Measurements from ENCODE around the gene TTC3.

TTC3 gene

GRCh38 chr21:37082375-37082774, 9.3 kb downstream of the TTC3 start:
- Histone ChIP-seq H4K91ac (ENCODE audit: low read depth, low read length, poor library complexity) (no peak overlapping the region), H3K23ac (ENCODE audit: low read depth, low read length, poor library complexity) (no peak overlapping the region)
- no CpG with 5 or more reads among the region's 1 CpG for WGBS, 2 donors (ENCODE audit: extremely low coverage in 2 of 2, insufficient read length in 2 of 2, insufficient replicate concordance in 1 of 2)

GRCh38 chr21:37082856-37083528, 9.9 kb downstream of the TTC3 start:
- Histone ChIP-seq H2BK12ac (ENCODE audit: low read length) (no peak overlapping the region), H2BK120ac (ENCODE audit: low read depth, low read length) (no peak overlapping the region), H3K14ac (ENCODE audit: low read length) (no peak overlapping the region), H3K4me1 (ENCODE audit: control insufficient read depth in 2 of 2, insufficient read depth in 1 of 2, low read depth in 1 of 2, low read length in 2 of 2) (no peaks in the 10 kb centered on the region), H3K4me2 (ENCODE audit: insufficient read depth, low read length, poor library complexity, severe bottlenecking) (no peak overlapping the region), H3K4me3 (ENCODE audit: low read length in 2 of 2) (no peak overlapping the region), H4K91ac (ENCODE audit: low read depth, low read length, poor library complexity) (no peak overlapping the region), H3K27me3 (ENCODE audit: control insufficient read depth in 3 of 3, insufficient read depth in 3 of 3, low read depth in 1 of 3, low read length in 3 of 3) (no peaks in the 10 kb centered on the region), H2AK5ac (ENCODE audit: low read depth, low read length) (no peak overlapping the region), H3K9ac (ENCODE audit: low read depth, low read length, poor library complexity) (no peak overlapping the region), H3K18ac (ENCODE audit: low read length) (no peak overlapping the region), H3K23ac (ENCODE audit: low read depth, low read length, poor library complexity) (no peak overlapping the region), H3K9me3 (replicated peaks in 1 of 2; ENCODE audit: control insufficient read depth in 2 of 2, insufficient read depth in 1 of 2, low read depth in 1 of 2, low read length in 2 of 2) (peaks cover 0 to 44% of the 10 kb centered on the region in 2 donors), H2AFZ (ENCODE audit: low read length) (no peak overlapping the region), H2BK5ac (ENCODE audit: low read length) (no peak overlapping the region), H3K36me3 (replicated peaks in 1 of 2; ENCODE audit: control insufficient read depth in 2 of 2, insufficient read depth in 2 of 2, low read length in 2 of 2) (peaks cover 2 to 28% of the 10 kb centered on the region in 2 donors), H4K8ac (ENCODE audit: low read depth, low read length) (no peak overlapping the region), H3K27ac (replicated peaks; ENCODE audit: low read length) (no peak overlapping the region), H3K4ac (ENCODE audit: low read length) (no peak overlapping the region), H3K79me1 (ENCODE audit: low read depth, low read length) (no peaks in the 10 kb centered on the region), H2BK15ac (ENCODE audit: low read length) (no peak overlapping the region)
- no peak for DNase-seq (ENCODE audit: low spot score)

More at GRCh38 chr21:37082375-37082774, 9.3 kb downstream of the TTC3 start:
- Histone ChIP-seq H3K9ac (ENCODE audit: low read depth, low read length, poor library complexity) (no peak overlapping the region), H3K4me3 (ENCODE audit: low read length in 2 of 2) (no peak overlapping the region), H2AK5ac (ENCODE audit: low read depth, low read length) (no peak overlapping the region), H2BK5ac (ENCODE audit: low read length) (no peak overlapping the region), H3K9me3 (replicated peaks in 1 of 2; ENCODE audit: control insufficient read depth in 2 of 2, insufficient read depth in 1 of 2, low read depth in 1 of 2, low read length in 2 of 2) (peaks cover 0 to 51% of the 10 kb centered on the region in 2 donors), H3K79me1 (ENCODE audit: low read depth, low read length) (no peaks in the 10 kb centered on the region), H3K27ac (replicated peaks; ENCODE audit: low read length) (no peak overlapping the region), H3K14ac (ENCODE audit: low read length) (no peak overlapping the region), H3K4me2 (ENCODE audit: insufficient read depth, low read length, poor library complexity, severe bottlenecking) (no peak overlapping the region), H3K27me3 (ENCODE audit: control insufficient read depth in 3 of 3, insufficient read depth in 3 of 3, low read depth in 1 of 3, low read length in 3 of 3) (no peaks in the 10 kb centered on the region), H2BK15ac (ENCODE audit: low read length) (no peak overlapping the region), H2AFZ (ENCODE audit: low read length) (no peak overlapping the region), H3K36me3 (replicated peaks in 1 of 2; ENCODE audit: control insufficient read depth in 2 of 2, insufficient read depth in 2 of 2, low read length in 2 of 2) (peaks cover 2 to 22% of the 10 kb centered on the region in 2 donors), H2BK120ac (ENCODE audit: low read depth, low read length) (no peak overlapping the region), H3K18ac (ENCODE audit: low read length) (no peak overlapping the region), H4K8ac (ENCODE audit: low read depth, low read length) (no peak overlapping the region), H3K4me1 (ENCODE audit: control insufficient read depth in 2 of 2, insufficient read depth in 1 of 2, low read depth in 1 of 2, low read length in 2 of 2) (no peaks in the 10 kb centered on the region), H2BK12ac (ENCODE audit: low read length) (no peak overlapping the region), H3K4ac (ENCODE audit: low read length) (no peak overlapping the region)
- no peak for DNase-seq (ENCODE audit: low spot score)

- WGBS, 2 donors (ENCODE audit: extremely low coverage in 2 of 2, insufficient read length in 2 of 2, insufficient replicate concordance in 1 of 2), result no CpG with 5 or more reads among the region's 3 CpGs
- DNase-seq (ENCODE audit: low spot score), result no peak
- Histone ChIP-seq H3K4me2 (ENCODE audit: insufficient read depth, low read length, poor library complexity, severe bottlenecking) (no peak overlapping the region), H3K4me1 (ENCODE audit: control insufficient read depth in 2 of 2, insufficient read depth in 1 of 2, low read depth in 1 of 2, low read length in 2 of 2) (no peaks in the 10 kb centered on the region), H3K36me3 (replicated peaks in 1 of 2; ENCODE audit: control insufficient read depth in 2 of 2, insufficient read depth in 2 of 2, low read length in 2 of 2) (peaks cover 2 to 56% of the 10 kb centered on the region in 2 donors), H3K9me3 (replicated peaks in 1 of 2; ENCODE audit: control insufficient read depth in 2 of 2, insufficient read depth in 1 of 2, low read depth in 1 of 2, low read length in 2 of 2) (peaks cover 0 to 23% of the 10 kb centered on the region in 2 donors), H3K18ac (ENCODE audit: low read length) (no peak overlapping the region), H4K8ac (ENCODE audit: low read depth, low read length) (no peak overlapping the region), H3K27ac (replicated peaks; ENCODE audit: low read length) (no peak overlapping the region), H3K79me1 (ENCODE audit: low read depth, low read length) (no peaks in the 10 kb centered on the region), H3K4me3 (ENCODE audit: low read length in 2 of 2) (no peak overlapping the region), H2AK5ac (ENCODE audit: low read depth, low read length) (no peak overlapping the region), H2AFZ (ENCODE audit: low read length) (no peak overlapping the region), H2BK5ac (ENCODE audit: low read length) (no peak overlapping the region), H2BK120ac (ENCODE audit: low read depth, low read length) (no peak overlapping the region), H3K14ac (ENCODE audit: low read length) (no peak overlapping the region), H2BK15ac (ENCODE audit: low read length) (no peak overlapping the region), H3K9ac (ENCODE audit: low read depth, low read length, poor library complexity) (no peak overlapping the region), H4K91ac (ENCODE audit: low read depth, low read length, poor library complexity) (no peak overlapping the region), H3K27me3 (ENCODE audit: control insufficient read depth in 3 of 3, insufficient read depth in 3 of 3, low read depth in 1 of 3, low read length in 3 of 3) (no peaks in the 10 kb centered on the region), H2BK12ac (ENCODE audit: low read length) (no peak overlapping the region), H3K4ac (ENCODE audit: low read length) (no peak overlapping the region), H3K23ac (ENCODE audit: low read depth, low read length, poor library complexity) (no peak overlapping the region)
Observed at GRCh38 chr21:37085726-37086125, 12.7 kb downstream of the TTC3 start.

- Histone ChIP-seq H3K4me1 (ENCODE audit: control insufficient read depth in 2 of 2, insufficient read depth in 1 of 2, low read depth in 1 of 2, low read length in 2 of 2) (no peaks in the 10 kb centered on the region), H2BK120ac (ENCODE audit: low read depth, low read length) (no peak overlapping the region), H3K4me3 (ENCODE audit: low read length in 2 of 2) (no peak overlapping the region), H2AFZ (ENCODE audit: low read length) (no peak overlapping the region), H3K23ac (ENCODE audit: low read depth, low read length, poor library complexity) (no peak overlapping the region), H2BK15ac (ENCODE audit: low read length) (no peak overlapping the region), H3K79me1 (ENCODE audit: low read depth, low read length) (no peaks in the 10 kb centered on the region), H3K9me3 (replicated peaks in 1 of 2; ENCODE audit: control insufficient read depth in 2 of 2, insufficient read depth in 1 of 2, low read depth in 1 of 2, low read length in 2 of 2) (peaks cover 0 to 17% of the 10 kb centered on the region in 2 donors), H3K18ac (ENCODE audit: low read length) (no peak overlapping the region), H3K14ac (ENCODE audit: low read length) (no peak overlapping the region), H2BK5ac (ENCODE audit: low read length) (no peak overlapping the region), H2BK12ac (ENCODE audit: low read length) (no peak overlapping the region), H3K27ac (replicated peaks; ENCODE audit: low read length) (no peak overlapping the region), H2AK5ac (ENCODE audit: low read depth, low read length) (no peak overlapping the region), H3K4ac (ENCODE audit: low read length) (no peak overlapping the region), H3K36me3 (replicated peaks in 1 of 2; ENCODE audit: control insufficient read depth in 2 of 2, insufficient read depth in 2 of 2, low read length in 2 of 2) (peaks cover 2 to 66% of the 10 kb centered on the region in 2 donors), H4K91ac (ENCODE audit: low read depth, low read length, poor library complexity) (no peak overlapping the region), H3K27me3 (ENCODE audit: control insufficient read depth in 3 of 3, insufficient read depth in 3 of 3, low read depth in 1 of 3, low read length in 3 of 3) (no peaks in the 10 kb centered on the region), H4K8ac (ENCODE audit: low read depth, low read length) (no peak overlapping the region), H3K4me2 (ENCODE audit: insufficient read depth, low read length, poor library complexity, severe bottlenecking) (no peak overlapping the region), H3K9ac (ENCODE audit: low read depth, low read length, poor library complexity) (no peak overlapping the region)
- no peak for DNase-seq (ENCODE audit: low spot score)
- WGBS, 2 donors (ENCODE audit: extremely low coverage in 2 of 2, insufficient read length in 2 of 2, insufficient replicate concordance in 1 of 2), result no CpG with 5 or more reads among the region's 5 CpGs
Observed at GRCh38 chr21:37087188-37087587, 14.1 kb downstream of the TTC3 start.

Data from neuronal stem cell (in vitro differentiated cells).